Activated T-helper 9 cell treated with anti-CD3 and anti-CD28 coated beads, Interleukin-2, amount 50 U/mL, for 16 hours (primary cell): ENCODE measurements around the gene TRHDE.

Experiments
- DNase-seq: peaks from one replicate; pipeline ENCODE4 v3.0.0-alpha.2; 2020; ENCODE audit warnings: low read depth

TRHDE gene

GRCh38 chr12:72521326-72521725, 249.2 kb downstream of the TRHDE start:
- no peak for DNase-seq

GRCh38 chr12:72522411-72522810, 250.2 kb downstream of the TRHDE start:
- no peak for DNase-seq

GRCh38 chr12:72523754-72524153, 251.6 kb downstream of the TRHDE start:
- DNase-seq: no peak

GRCh38 chr12:72535212-72535990, 263.2 kb downstream of the TRHDE start:
- DNase-seq: no peak

- no peak for DNase-seq
These were observed 268.6 kb downstream of the TRHDE start for GRCh38 chr12:72540811-72541210.

GRCh38 chr12:72543777-72544467, 271.8 kb downstream of the TRHDE start:
- DNase-seq: no peak

- DNase-seq: no peak
These were observed 273.9 kb downstream of the TRHDE start for GRCh38 chr12:72546106-72546505.

GRCh38 chr12:72547573-72547972, 275.4 kb downstream of the TRHDE start:
- no peak for DNase-seq

- DNase-seq: no peak
These were observed 277.0 kb downstream of the TRHDE start for GRCh38 chr12:72549184-72549583.

GRCh38 chr12:72560003-72560769, 288.0 kb downstream of the TRHDE start:
- no peak for DNase-seq

- DNase-seq: no peak
These were observed 298.4 kb downstream of the TRHDE start for GRCh38 chr12:72570601-72571000.

- DNase-seq: no peak
These were observed 302.0 kb downstream of the TRHDE start for GRCh38 chr12:72574138-72574537.

GRCh38 chr12:72578327-72578726, 306.2 kb downstream of the TRHDE start:
- no peak for DNase-seq

- no peak for DNase-seq
These were observed 314.3 kb downstream of the TRHDE start for GRCh38 chr12:72586456-72586855.

- no peak for DNase-seq
These were observed 330.4 kb downstream of the TRHDE start for GRCh38 chr12:72602581-72602980.

- no peak for DNase-seq
These were observed 333.8 kb downstream of the TRHDE start for GRCh38 chr12:72605975-72606374.

GRCh38 chr12:72610342-72610741, 338.2 kb downstream of the TRHDE start:
- no peak for DNase-seq

- DNase-seq: no peak
These were observed 338.7 kb downstream of the TRHDE start for GRCh38 chr12:72610854-72611358.

GRCh38 chr12:72612171-72612570, 340.0 kb downstream of the TRHDE start:
- no peak for DNase-seq

GRCh38 chr12:72618764-72619163, 346.6 kb downstream of the TRHDE start:
- no peak for DNase-seq

- no peak for DNase-seq
These were observed 350.4 kb downstream of the TRHDE start for GRCh38 chr12:72622556-72622955.

GRCh38 chr12:72631926-72632685, 359.9 kb downstream of the TRHDE start:
- no peak for DNase-seq
